AG04450 (cell line): ENCODE measurements around the gene VTA1. TPM values are rescaled to one million over a fixed set of nuclear protein-coding genes. Genes with fewer than 3 reads are reported as not detected.

Experiments
- CTCF ChIA-PET: fragments of 300-600, 350-600 bp; formaldehyde crosslinking; extraction: SDS; loops from one replicate; lab custom pipeline; 2022; ENCODE audit warnings: antibody characterized with exemption, inconsistent platforms; lab: Charles Lee
- POLR2A ChIA-PET: fragments of 350-600 bp; formaldehyde crosslinking; extraction: SDS; loops from one replicate; lab custom pipeline; 2021; ENCODE audit warnings: antibody characterized with exemption, inconsistent platforms; lab: Yijun Ruan, JAX
- DNase-seq: peaks from one replicate; pipeline ENCODE4 v3.0.0-alpha.2; 2011; ENCODE audit warnings: low read depth, low spot score
- H3K27ac ChIP-seq: one replicate; pipeline ENCODE4 v1.5.1; 2012; ENCODE audit warnings: low read depth, low read length, control low read depth
- H3K27me3 ChIP-seq: one replicate; pipeline ENCODE4 v1.6.0; 2012; ENCODE audit warnings: low read length; ENCODE audit not compliant: control insufficient read depth, insufficient read depth
- H3K4me3 ChIP-seq: 2 replicates; pipeline ENCODE4 v1.5.1; 2011; ENCODE audit warnings: mild to moderate bottlenecking, low read depth, low read length, control low read depth
- H3K9me3 ChIP-seq: 2 replicates; pipeline ENCODE4 v1.5.1; 2012; ENCODE audit warnings: low read length; ENCODE audit not compliant: control insufficient read depth, insufficient read depth
- CTCF ChIP-seq: IDR thresholded peaks from 2 replicates; pipeline ENCODE4 v1.5.1; 2011; ENCODE audit warnings: low read depth, low read length, control low read depth, inconsistent platforms
- polyA plus RNA-seq: library from polyadenylated mRNA; depleted of rRNA; stranded (reverse); fragments of >200 nt; gene quantifications from 2 replicates; pipeline ENCODE4 v1.2.3, GENCODE V29; 2011

VTA1 gene
- polyA plus RNA-seq, 1 experiment: 103 TPM

- Histone ChIP-seq H3K27me3 (no peaks in the 10 kb centered on the region), H3K9me3 (no peaks in the 10 kb centered on the region), H3K27ac (no peak overlapping the region), H3K4me3 (no peak overlapping the region)
- DNase-seq: no peak
- ChIA-PET CTCF (no interaction called here), POLR2A (no interaction called here)
- no peak for TF ChIP-seq CTCF
These were observed 27.6 kb downstream of the VTA1 start for GRCh38 chr6:142174703-142175102.

- POLR2A ChIA-PET: no interaction called here
- H3K9me3 ChIP-seq: no peaks in the 10 kb centered on the region
- no peak for DNase-seq
- H3K27me3 ChIP-seq: no peaks in the 10 kb centered on the region
- CTCF ChIA-PET: interaction anchor here (1.3 to 1.9 kb wide), 3 partner anchors 22 to 210 kb away, joined by 4 read pairs; no protein-coding TSS in a partner anchor
- no peak for TF ChIP-seq CTCF
- no peak overlapping the region for H3K4me3 ChIP-seq
- H3K27ac ChIP-seq: no peak overlapping the region
These were observed 31.1 kb downstream of the VTA1 start for GRCh38 chr6:142178129-142178528.

GRCh38 chr6:142182004-142182403, 34.9 kb downstream of the VTA1 start:
- no peaks in the 10 kb centered on the region for H3K9me3 ChIP-seq
- H3K27ac ChIP-seq: no peak overlapping the region
- no peaks in the 10 kb centered on the region for H3K27me3 ChIP-seq
- no peak for TF ChIP-seq CTCF
- POLR2A ChIA-PET: no interaction called here
- no peak for DNase-seq
- no peak overlapping the region for H3K4me3 ChIP-seq
- CTCF ChIA-PET: interaction anchor here (1.1 kb wide), 1 partner anchor 26 kb away, joined by 4 read pairs; no protein-coding TSS in a partner anchor

- no peak for TF ChIP-seq CTCF
- POLR2A ChIA-PET: no interaction called here
- CTCF ChIA-PET: interaction anchor here (0.8 kb wide), 1 partner anchor 18 kb away, joined by 3 read pairs; no protein-coding TSS in a partner anchor
- Histone ChIP-seq H3K27ac (no peak overlapping the region), H3K4me3 (no peak overlapping the region), H3K27me3 (no peaks in the 10 kb centered on the region), H3K9me3 (no peaks in the 10 kb centered on the region)
- no peak for DNase-seq
These were observed 36.3 kb downstream of the VTA1 start for GRCh38 chr6:142183351-142183750.

- ChIA-PET POLR2A (no interaction called here), CTCF (no interaction called here)
- no peaks in the 10 kb centered on the region for H3K9me3 ChIP-seq
- no peak overlapping the region for H3K4me3 ChIP-seq
- no peaks in the 10 kb centered on the region for H3K27me3 ChIP-seq
- no peak for DNase-seq
- no peak overlapping the region for H3K27ac ChIP-seq
- TF ChIP-seq CTCF: no peak
These were observed 37.2 kb downstream of the VTA1 start for GRCh38 chr6:142184307-142184706.
